ENCODE measurements around the gene NAT8L. TPM values are rescaled to one million over a fixed set of nuclear protein-coding genes. Genes with fewer than 3 reads are reported as not detected.

Gene NAT8L
- total RNA-seq, 1 donor from 2014 or later, result 8.3 TPM

- Mint-ChIP-seq H3K27me3 (ENCODE audit: unreplicated experiment) (peaks cover 1% of the 10 kb centered on the region), H3K4me1 (ENCODE audit: low read depth, unreplicated experiment) (no peaks in the 10 kb centered on the region), H3K36me3 (ENCODE audit: unreplicated experiment) (no peaks in the 10 kb centered on the region), H3K4me3 (ENCODE audit: unreplicated experiment) (no peak overlapping the region), H3K27ac (ENCODE audit: unreplicated experiment) (no peak overlapping the region), H3K9me3 (ENCODE audit: unreplicated experiment) (no peaks in the 10 kb centered on the region)
- no peak for TF ChIP-seq CTCF (IDR thresholded peaks at IDR 0.05; ENCODE audit: partially characterized antibody, unreplicated experiment)
- no peak for DNase-seq
Measured at GRCh38 chr4:2046031-2046961, 12.8 kb upstream of the NAT8L start.

DNA sequence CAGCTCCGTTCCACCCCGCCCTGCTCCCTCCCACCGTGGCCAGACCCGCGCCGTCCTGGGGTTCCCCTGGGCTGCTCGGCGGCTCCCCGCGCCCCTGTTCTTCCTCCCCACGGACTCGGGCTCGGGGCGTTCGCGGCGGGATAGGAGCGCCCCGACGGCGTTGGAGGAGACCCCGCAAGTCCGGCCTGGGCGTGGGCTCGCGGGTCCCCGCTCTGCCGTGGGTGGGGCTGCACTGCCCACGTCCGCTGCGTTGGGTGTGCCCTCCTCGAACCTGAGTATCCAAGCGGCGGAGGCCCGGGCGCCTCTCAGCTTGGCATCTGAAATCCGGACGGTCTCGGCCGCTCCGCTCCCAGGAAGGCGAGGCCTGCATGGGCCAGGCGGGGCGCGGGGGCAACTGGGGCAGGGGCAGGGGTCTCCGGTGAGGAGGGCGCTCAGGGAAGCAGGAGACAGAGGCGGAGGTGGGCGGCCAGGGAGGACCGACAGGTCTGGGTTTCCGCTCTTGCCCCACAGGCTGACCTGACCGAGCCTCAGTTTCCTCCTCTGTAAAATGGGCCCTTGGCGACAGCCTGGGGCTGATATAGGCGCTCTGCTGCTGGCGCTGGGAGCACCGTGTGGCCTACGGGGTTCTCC is 12.0 kb upstream of the NAT8L start:
- DNase-seq, result no peak
- Mint-ChIP-seq H3K36me3 (ENCODE audit: unreplicated experiment) (no peaks in the 10 kb centered on the region), H3K9me3 (ENCODE audit: unreplicated experiment) (no peaks in the 10 kb centered on the region), H3K4me3 (ENCODE audit: unreplicated experiment) (no peak overlapping the region), H3K4me1 (ENCODE audit: low read depth, unreplicated experiment) (no peaks in the 10 kb centered on the region), H3K27me3 (ENCODE audit: unreplicated experiment) (peaks cover 1% of the 10 kb centered on the region), H3K27ac (ENCODE audit: unreplicated experiment) (no peak overlapping the region)
- TF ChIP-seq CTCF (IDR thresholded peaks at IDR 0.05; ENCODE audit: partially characterized antibody, unreplicated experiment), result no peak

DNA sequence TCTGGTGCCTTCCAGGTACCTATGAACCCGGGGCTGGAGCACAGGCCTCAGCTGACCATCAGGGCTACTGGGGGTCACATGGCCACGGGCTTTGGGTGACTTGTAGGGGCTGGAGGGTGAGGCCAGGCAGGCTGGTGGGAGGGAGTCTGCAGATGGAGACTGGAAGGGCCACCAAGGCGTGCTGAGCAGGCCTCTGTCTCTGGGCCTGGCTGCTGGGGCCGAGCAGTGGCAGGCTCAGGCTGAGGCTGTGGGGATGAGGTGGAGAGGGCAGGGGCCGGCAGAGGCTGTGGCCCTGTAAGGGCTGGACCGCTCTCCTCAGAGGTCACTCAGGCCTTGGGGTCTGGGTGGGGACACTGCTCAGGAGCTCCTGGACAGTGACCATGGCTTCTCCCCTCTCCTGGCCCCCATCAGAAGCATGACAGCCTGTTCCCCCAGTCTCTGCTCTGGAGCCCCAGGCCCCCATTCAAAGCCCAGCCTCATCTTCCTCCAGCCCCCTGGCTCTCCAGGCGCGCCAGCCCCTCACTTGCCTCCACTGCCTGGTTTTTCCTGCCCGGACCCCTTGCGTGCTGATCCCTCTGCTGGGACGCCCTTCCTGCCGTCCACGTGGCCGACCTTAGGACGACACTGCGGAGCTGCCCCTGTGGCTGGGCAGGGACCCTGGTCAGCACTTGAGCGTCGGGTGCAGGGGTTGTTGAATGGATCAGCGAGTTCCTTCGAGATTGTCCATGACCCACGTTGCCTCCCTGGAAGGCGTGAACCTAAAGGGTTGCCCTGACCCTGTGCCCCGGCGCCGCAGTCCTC is 11.1 kb upstream of the NAT8L start:
- H3K27me3 Mint-ChIP-seq (ENCODE audit: unreplicated experiment), result peaks cover 1% of the 10 kb centered on the region
- no peak overlapping the region for H3K27ac Mint-ChIP-seq (ENCODE audit: unreplicated experiment)
- no peaks in the 10 kb centered on the region for H3K9me3 Mint-ChIP-seq (ENCODE audit: unreplicated experiment)
- no peaks in the 10 kb centered on the region for H3K36me3 Mint-ChIP-seq (ENCODE audit: unreplicated experiment)
- H3K4me1 Mint-ChIP-seq (ENCODE audit: low read depth, unreplicated experiment), result no peaks in the 10 kb centered on the region
- no peak overlapping the region for H3K4me3 Mint-ChIP-seq (ENCODE audit: unreplicated experiment)
- no peak for DNase-seq
- TF ChIP-seq CTCF (IDR thresholded peaks at IDR 0.05; ENCODE audit: partially characterized antibody, unreplicated experiment), result no peak

DNA sequence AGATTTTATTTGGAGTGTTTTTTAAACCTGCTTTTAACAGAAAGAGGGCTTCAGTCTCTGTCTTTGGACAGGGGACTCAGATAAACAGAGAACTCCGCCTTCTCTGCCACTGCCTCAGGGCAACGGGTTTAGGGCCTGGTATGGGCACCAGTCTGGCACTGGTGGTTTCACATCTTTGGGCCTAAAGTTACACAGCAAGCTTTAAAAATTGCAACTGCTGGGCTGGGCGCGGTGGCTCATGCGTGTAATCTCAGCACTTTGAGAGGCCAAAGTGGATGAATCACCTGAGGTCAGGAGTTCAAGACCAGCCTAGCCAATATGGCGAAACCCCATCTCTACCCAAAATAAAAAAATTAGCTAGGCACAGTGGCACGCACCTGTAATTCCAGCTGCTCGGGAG is 10.3 kb upstream of the NAT8L start:
- DNase-seq, result no peak
- peaks cover under 1% of the 10 kb centered on the region for H3K36me3 Mint-ChIP-seq (ENCODE audit: unreplicated experiment)
- TF ChIP-seq CTCF (IDR thresholded peaks at IDR 0.05; ENCODE audit: partially characterized antibody, unreplicated experiment), result no peak
- H3K27ac Mint-ChIP-seq (ENCODE audit: unreplicated experiment), result no peak overlapping the region
- no peaks in the 10 kb centered on the region for H3K4me1 Mint-ChIP-seq (ENCODE audit: low read depth, unreplicated experiment)
- no peaks in the 10 kb centered on the region for H3K9me3 Mint-ChIP-seq (ENCODE audit: unreplicated experiment)
- H3K4me3 Mint-ChIP-seq (ENCODE audit: unreplicated experiment), result no peak overlapping the region
- peaks cover 1% of the 10 kb centered on the region for H3K27me3 Mint-ChIP-seq (ENCODE audit: unreplicated experiment)

Measured in glutamatergic neuron (in vitro differentiated cells).